ENCODE measurements around the gene MYH15. TPM values are rescaled to one million over a fixed set of nuclear protein-coding genes. Genes with fewer than 3 reads are reported as not detected.

Gene MYH15
- total RNA-seq, 1 donor = under 0.01 TPM

GRCh38 chr3:108437439-108437838, 73.0 kb downstream of the MYH15 start:
- DNase-seq (ENCODE audit: low read depth) = no peak
- TF ChIP-seq CTCF (IDR thresholded peaks at IDR 0.05; ENCODE audit: insufficient read depth, low read depth, low read length) = no peak
- H3K4me3 ChIP-seq (ENCODE audit: low read depth, low read length) = no peak overlapping the region

GRCh38 chr3:108433928-108434327, 76.5 kb downstream of the MYH15 start:
- TF ChIP-seq CTCF (IDR thresholded peaks at IDR 0.05; ENCODE audit: insufficient read depth, low read depth, low read length) = no peak
- no peak for DNase-seq (ENCODE audit: low read depth)
- H3K4me3 ChIP-seq (ENCODE audit: low read depth, low read length) = no peak overlapping the region

GRCh38 chr3:108432431-108432830, 78.0 kb downstream of the MYH15 start:
- DNase-seq (ENCODE audit: low read depth) = no peak
- H3K4me3 ChIP-seq (ENCODE audit: low read depth, low read length) = no peak overlapping the region
- no peak for TF ChIP-seq CTCF (IDR thresholded peaks at IDR 0.05; ENCODE audit: insufficient read depth, low read depth, low read length)

GRCh38 chr3:108430540-108430939, 79.9 kb downstream of the MYH15 start:
- no peak overlapping the region for H3K4me3 ChIP-seq (ENCODE audit: low read depth, low read length)
- DNase-seq (ENCODE audit: low read depth) = no peak
- no peak for TF ChIP-seq CTCF (IDR thresholded peaks at IDR 0.05; ENCODE audit: insufficient read depth, low read depth, low read length)

- no peak for TF ChIP-seq CTCF (IDR thresholded peaks at IDR 0.05; ENCODE audit: insufficient read depth, low read depth, low read length)
- peak; percentile 2 for DNase-seq (ENCODE audit: low read depth)
- no peak overlapping the region for H3K4me3 ChIP-seq (ENCODE audit: low read depth, low read length)
These were observed 81.8 kb downstream of the MYH15 start for GRCh38 chr3:108428586-108428985.

- no peak overlapping the region for H3K4me3 ChIP-seq (ENCODE audit: low read depth, low read length)
- no peak for TF ChIP-seq CTCF (IDR thresholded peaks at IDR 0.05; ENCODE audit: insufficient read depth, low read depth, low read length)
- DNase-seq (ENCODE audit: low read depth) = peak; percentile 7
These were observed 89.5 kb downstream of the MYH15 start for GRCh38 chr3:108420926-108421325.

- DNase-seq (ENCODE audit: low read depth) = no peak
These were observed 94.1 kb downstream of the MYH15 start for GRCh38 chr3:108416111-108416869.

More at GRCh38 chr3:108416111-108416869, 94.1 kb downstream of the MYH15 start:
- H3K4me3 ChIP-seq (ENCODE audit: low read depth, low read length) = no peak overlapping the region
- no peak for TF ChIP-seq CTCF (IDR thresholded peaks at IDR 0.05; ENCODE audit: insufficient read depth, low read depth, low read length)
